Skeletal muscle cell (primary cell): Measurements from ENCODE around the gene TSHB.

Source experiments
- DNase-seq: peaks from one replicate; pipeline ENCODE4 v3.0.0-alpha.2; 2010; ENCODE audit warnings: low read depth
- H3K4me3 ChIP-seq: 2 replicates; pipeline ENCODE4 v1.5.1; 2011; ENCODE audit warnings: low read depth, mild to moderate bottlenecking, control low read depth, low read length, moderate library complexity

The TSHB gene

GRCh38 chr1:115082949-115083348, 53.3 kb downstream of the TSHB start:
- H3K4me3 ChIP-seq = no peak overlapping the region
- DNase-seq = no peak
